ENCODE results near the gene TMEM134.

Gene TMEM134

DNA sequence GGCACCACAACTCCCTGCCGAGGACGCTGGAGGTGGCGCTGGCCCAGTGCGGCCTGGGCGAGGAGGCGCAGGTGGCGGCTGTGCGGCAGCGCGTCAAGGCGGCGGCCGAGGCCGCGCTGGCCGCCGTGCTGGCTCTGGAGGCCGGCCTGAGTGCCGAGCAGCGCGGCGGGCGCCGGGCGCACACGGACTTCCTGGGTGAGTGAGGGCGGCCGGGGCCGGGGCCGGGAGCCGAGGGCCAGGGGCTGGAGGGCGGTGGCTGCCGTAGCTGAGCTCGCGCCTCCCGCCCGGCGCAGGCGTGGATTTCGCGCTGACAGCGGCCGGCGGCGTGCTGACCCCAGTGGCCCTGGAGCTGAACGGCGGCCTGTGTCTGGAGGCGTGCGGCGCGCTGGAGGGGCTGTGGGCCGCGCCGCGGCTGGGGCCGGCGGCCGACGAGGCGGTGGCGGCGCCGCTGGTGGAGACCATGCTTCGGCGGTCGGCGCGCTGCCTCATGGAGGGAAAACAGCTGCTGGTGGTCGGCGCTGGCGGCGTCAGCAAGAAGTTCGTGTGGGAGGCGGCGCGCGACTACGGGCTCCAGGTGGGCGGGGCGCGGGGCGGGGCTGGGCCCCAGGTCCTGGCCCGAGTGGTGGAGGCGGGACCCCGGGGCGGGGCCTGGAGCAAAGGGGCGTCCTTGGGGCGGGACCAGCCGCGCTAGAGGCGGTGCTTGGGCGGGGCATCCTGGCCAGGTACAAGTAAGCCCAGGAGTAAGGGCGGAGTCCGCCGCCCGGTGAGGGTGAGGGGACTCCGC lies 48.2 kb downstream of the TMEM134 start:
- DNase-seq: peak; percentile 80 to 98

GRCh38 chr11:67420147-67420645 lies 48.9 kb downstream of the TMEM134 start:
- DNase-seq: no peak

DNA sequence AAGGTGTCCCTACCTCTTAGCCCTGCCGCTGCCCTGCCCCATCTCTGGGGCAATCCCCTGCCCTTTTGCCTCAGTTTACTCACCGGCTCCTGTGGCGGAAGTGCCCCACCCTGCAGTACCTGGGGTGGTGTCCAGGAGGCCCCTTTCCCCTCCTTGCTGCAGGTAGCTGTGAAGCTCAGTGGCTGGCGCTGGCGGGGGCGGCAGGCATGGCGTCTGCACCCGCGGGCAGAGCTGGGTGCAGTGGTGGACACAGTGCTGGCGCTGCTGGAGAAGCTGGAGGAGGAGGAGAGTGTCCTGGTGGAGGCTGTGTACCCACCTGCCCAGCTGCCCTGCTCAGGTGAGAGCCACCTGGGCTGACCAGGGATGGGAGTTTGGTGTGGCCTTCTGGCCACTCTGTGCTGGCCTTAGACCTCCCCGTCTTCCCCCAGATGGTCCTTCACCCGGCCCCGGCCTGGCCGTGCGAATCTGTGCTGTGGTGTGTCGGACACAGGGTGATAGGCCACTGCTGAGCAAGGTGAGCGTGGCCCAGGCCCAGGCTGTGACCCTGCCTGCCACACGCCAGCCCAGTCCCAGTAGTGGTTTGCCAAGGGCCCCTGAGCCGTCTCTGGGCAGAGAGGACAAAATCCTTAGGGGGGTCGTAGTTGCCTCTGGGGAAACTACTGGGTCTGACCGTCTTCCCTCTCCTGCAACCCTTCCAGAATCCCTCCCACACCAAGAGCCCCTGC lies 49.6 kb downstream of the TMEM134 start:
- DNase-seq: no peak

DNA sequence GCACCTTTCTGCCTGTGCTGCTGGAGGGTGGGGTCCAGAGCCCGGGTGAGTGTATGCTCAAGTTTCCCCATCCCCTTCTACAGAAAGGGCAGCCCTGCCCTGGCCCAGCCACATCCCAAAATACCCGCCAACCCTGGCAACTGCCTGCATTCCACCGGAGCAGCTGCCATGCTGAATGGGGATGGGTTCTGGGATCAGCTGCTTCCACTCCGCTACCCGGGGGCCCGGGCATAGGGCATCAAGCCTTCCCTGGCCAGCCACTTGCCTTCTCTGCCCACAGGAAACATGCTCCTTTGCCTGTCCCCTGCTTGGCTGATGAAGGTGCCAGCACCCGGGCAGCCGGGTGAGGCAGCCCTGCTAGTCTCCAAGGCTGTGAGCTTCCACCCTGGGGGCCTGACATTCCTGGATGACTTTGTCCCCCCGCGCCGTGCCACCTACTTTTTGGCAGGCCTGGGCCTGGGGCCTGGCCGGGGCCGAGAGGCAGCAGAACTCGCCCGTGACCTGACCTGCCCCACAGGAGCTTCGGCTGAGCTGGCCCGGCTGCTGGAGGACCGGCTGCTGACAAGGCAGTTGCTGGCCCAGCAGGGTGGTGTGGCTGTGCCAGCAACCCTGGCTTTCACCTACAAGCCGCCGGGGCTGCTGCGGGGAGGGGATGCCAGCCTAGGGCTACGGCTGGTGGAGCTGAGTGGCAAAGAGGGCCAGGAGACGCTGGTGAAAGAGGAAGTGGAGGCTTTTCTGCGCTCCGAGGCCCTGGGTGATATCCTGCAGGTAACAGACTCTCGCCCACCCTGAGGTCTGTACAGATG lies 50.4 kb downstream of the TMEM134 start:
- no peak for DNase-seq

- no peak for DNase-seq
Measured at GRCh38 chr11:67417425-67417824, 51.6 kb downstream of the TMEM134 start.

GRCh38 chr11:67416416-67417335 lies 52.4 kb downstream of the TMEM134 start:
- no peak for DNase-seq

GRCh38 chr11:67415501-67416304 lies 53.3 kb downstream of the TMEM134 start, which contains the start of gene CARNS1:
Gene CARNS1 (plus strand): TSS chr11:67415678. CDS start chr11:67416200, 522 bp downstream.
- DNase-seq: peak in 1 of 2 experiments; percentile 42

DNA sequence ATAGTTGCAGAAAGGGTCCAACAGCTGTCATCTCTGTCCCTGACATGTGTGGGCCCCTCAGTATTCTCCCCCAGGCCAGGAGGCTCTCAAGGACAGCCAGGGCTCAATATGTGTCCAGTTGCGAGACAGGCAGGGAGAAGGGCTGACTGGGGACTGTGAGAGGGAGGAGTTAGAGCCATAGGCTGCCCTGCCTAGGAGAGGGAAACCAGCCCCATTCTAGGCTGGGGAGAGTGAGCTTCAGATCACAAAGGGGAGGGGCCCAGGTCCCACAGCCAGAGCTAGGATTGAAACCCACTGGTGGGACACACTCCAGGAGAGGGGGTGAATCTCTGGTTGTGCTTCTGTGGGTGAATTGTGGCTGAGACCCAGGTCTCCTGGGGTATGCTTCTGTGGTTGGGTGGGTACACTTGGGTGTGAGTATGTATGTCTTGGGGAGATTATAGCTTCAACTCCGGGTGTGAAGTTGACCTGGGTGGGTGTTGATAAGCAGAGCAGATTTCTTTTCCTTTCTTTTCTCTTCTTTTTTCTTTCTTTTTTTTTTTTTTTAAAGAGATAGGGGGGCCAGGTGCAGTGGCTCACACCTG lies 55.7 kb downstream of the TMEM134 start:
- DNase-seq: no peak

DNA sequence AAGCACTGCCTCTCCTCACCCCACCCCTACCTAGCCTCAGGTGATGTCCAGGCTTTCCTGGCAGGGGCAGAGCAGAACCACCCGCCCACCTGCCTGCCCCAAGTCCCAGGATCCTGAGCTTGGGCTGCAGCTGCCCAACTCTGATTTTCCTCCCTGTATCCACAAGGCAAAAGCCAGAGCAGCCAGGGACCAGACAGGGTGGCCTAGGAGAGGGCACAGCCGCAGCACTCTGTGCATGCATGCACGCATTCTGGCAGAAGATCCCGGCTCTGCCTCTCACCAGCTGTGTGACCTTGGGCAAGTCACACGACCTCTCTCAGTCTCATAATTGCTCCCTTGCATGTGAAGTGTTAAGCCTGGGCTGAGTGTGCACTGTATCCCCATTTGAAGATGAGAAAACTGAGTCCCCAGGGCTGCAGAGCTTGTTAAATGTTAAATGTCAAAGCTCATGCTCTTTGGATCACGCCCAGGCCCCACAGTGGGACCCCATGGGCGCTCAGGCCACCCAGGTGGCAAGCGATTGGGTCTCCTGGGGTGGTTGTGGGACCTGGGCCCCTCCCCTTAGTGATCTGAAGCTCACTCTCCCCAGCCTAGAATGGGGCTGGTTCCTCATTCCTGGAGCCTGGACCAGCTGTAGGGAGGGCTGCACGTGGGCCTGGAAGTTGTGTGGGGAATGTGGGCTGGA lies 56.4 kb downstream of the TMEM134 start:
- DNase-seq: no peak

GRCh38 chr11:67411785-67412152 lies 57.3 kb downstream of the TMEM134 start:
- no peak for DNase-seq

Measured in NCI-H526 (cell line).